ENCODE results near the gene CACNB4.

- TF ChIP-seq EP300 (IDR thresholded peaks at IDR 0.05; ENCODE audit: borderline replicate concordance in 1 of 2, low read depth in 1 of 2, low read length in 1 of 2) (no peak), CTCF (IDR thresholded peaks at IDR 0.05) (no peak), RAD21 (IDR thresholded peaks at IDR 0.05; ENCODE audit: low read length) (no peak), EZH2phosphoT487 (IDR thresholded peaks at IDR 0.05; ENCODE audit: borderline replicate concordance, low read depth) (no peak)
Observed at GRCh38 chr2:151996243-151997003, 102.4 kb downstream of the CACNB4 start.

Data from SK-N-SH (cell line).